T-helper 1 cell treated with Interleukin-12 subunit alpha and Interleukin-12 subunit beta and Interleukin-4 antibody, amounts not matched to agents 30 ng/mL and 1 ng/mL, for 36 hours (primary cell): ENCODE data around the gene RAD21L1. TPM values are rescaled to one million over a fixed set of nuclear protein-coding genes. Genes with fewer than 3 reads are reported as not detected.

Experiments used
- intact Hi-C: fragments of 100-400 bp; cut with micrococcal nuclease; formaldehyde crosslinking; loops from one replicate; pipeline ENCODE4 v1.15.1; 2024
- total RNA-seq: library from RNA; stranded (reverse); gene quantifications from 2 replicates; pipeline ENCODE4 v1.2.3, GENCODE V29; 2022

The RAD21L1 gene
- not detected in 2 replicates for total RNA-seq

DNA sequence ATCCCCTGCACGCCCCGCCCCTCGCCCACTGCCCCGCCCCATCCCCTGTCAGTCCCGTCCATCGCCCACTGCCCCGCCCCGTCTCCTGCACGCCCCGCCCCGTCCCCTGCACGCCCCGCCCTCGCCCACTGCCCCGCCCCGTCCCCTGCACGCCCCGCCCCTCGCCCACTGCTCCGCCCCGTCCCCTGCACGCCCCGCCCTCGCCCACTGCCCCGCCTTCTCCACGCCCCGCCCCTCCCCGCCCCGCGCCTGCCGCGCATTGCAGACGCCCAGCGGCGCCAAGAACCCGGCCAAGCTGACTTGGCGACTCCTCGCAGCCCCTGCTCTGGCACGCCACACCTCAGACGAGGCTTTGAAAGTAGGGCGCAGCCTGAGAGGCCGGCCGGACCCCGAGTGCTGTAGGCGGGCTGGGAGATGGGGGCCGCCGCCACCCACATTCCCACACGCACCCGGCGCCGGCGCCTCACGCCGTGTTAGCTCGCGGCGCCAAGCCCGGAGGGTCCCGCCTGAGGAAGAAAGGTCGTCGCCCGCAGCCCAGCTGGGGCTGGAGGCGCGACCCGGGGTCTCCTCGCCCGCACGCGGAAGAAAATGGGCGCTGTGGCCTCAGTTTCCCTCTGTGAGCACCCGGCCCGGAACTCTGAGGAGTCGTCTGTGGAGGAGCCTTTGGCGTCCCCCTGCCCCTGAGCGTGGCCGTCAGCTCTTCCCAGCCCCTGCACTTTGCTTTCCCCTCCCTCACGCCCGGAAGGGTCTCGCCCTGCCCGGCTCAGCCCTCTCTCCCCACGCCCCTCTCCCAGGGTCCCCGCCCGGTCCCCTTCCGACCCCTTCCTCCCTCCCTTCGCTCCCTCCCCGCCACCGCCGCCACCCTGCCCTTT lies at the start of gene RAD21L1:
TSS of gene RAD21L1 (plus strand) at position 262 of the 872 bp plus-strand sequence. CDS start 2,410 bp downstream, outside the sequence.
- intact Hi-C loops: loop anchor here (1.0 to 5.0 kb wide), 10 partner anchors 13 to 819 kb away; partner anchors contain the start of genes FAM110A, PSMF1, RBCK1 and SNPH

DNA sequence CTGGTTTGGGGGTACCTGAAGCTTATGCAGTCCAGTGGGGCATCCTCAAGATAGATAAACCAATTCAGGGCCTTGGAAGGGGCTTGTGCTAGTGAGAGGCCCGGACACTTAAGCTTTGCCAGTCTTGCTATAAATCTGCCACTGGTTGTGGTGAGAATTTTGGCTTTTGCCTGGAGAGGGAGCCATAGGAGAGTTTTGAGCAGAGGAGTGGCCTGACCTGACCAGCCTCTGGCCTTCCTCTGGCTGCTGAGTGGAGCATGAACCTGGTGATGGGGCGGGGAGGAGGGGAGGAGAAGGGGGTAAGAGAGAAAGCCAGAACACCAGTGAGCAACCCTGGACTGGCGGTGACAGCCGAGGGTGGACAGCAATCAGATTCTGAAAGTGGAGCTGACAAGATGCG lies 48.2 kb upstream of the RAD21L1 start:
- intact Hi-C loops: no loop called here

DNA sequence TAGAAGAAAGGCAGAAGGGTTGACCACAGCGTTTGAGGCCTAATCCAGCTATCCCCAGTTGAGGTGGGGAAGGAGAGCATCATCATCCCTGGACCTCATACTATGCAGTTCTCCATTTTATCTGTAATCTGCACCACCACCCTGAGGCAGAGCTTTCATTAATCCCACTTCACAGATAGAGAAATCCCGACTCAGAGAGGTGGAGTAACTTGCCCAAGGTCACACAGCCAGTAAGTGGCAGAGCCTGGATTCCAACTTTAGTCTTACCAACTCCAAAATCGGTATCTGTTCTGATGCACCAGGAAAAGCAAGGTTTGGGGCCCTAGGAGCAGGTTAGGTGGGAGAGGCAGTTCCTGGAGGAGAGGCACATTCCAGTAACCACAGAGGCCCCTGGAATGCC lies 47.7 kb upstream of the RAD21L1 start:
- intact Hi-C loops: no loop called here

DNA sequence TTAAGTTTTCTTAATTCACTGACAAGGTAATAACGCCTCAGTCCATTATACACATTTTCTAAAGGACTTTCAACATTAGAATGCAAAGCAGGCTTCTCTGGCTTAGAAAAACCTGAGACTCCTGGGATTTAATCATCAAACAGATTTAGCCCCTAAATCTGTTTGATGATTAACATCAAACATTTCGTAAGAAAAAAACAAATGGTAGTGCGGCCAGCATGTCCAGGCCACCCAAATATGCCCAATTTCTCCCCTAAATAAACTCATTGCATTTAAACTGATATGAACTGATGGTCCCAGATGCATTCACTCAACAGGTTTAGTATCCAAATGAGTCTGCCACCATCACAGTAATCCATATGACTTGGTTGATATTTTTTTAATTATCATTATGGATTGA lies 47.2 kb upstream of the RAD21L1 start:
- intact Hi-C loops: no loop called here

- intact Hi-C loops: loop anchor here (10.0 kb wide), 2 partner anchors 206 to 366 kb away; no protein-coding TSS in a partner anchor
Measured at GRCh38 chr20:1180949-1181348, 44.9 kb upstream of the RAD21L1 start.

GRCh38 chr20:1182106-1182505 lies 43.7 kb upstream of the RAD21L1 start:
- intact Hi-C loops: loop anchor here (10.0 kb wide), 2 partner anchors 207 to 367 kb away; no protein-coding TSS in a partner anchor

GRCh38 chr20:1183153-1183552 lies 42.7 kb upstream of the RAD21L1 start:
- intact Hi-C loops: loop anchor here (10.0 kb wide), 2 partner anchors 208 to 368 kb away; no protein-coding TSS in a partner anchor

GRCh38 chr20:1184260-1184637 lies 41.6 kb upstream of the RAD21L1 start:
- intact Hi-C loops: loop anchor here (10.0 kb wide), 2 partner anchors 209 to 369 kb away; no protein-coding TSS in a partner anchor

GRCh38 chr20:1184638-1185315 lies 41.1 kb upstream of the RAD21L1 start, which contains the start of gene TMEM74B:
Gene TMEM74B, minus strand, starts transcription at chr20:1184981. Its CDS starts 1,180 bp downstream, at chr20:1183801.
- intact Hi-C loops: loop anchor here (1.0 to 10.0 kb wide), 3 partner anchors 76 to 370 kb away; no protein-coding TSS in a partner anchor

- intact Hi-C loops: loop anchor here (1.0 to 10.0 kb wide), 3 partner anchors 77 to 371 kb away; no protein-coding TSS in a partner anchor
Measured at GRCh38 chr20:1185316-1185741, 40.5 kb upstream of the RAD21L1 start.

DNA sequence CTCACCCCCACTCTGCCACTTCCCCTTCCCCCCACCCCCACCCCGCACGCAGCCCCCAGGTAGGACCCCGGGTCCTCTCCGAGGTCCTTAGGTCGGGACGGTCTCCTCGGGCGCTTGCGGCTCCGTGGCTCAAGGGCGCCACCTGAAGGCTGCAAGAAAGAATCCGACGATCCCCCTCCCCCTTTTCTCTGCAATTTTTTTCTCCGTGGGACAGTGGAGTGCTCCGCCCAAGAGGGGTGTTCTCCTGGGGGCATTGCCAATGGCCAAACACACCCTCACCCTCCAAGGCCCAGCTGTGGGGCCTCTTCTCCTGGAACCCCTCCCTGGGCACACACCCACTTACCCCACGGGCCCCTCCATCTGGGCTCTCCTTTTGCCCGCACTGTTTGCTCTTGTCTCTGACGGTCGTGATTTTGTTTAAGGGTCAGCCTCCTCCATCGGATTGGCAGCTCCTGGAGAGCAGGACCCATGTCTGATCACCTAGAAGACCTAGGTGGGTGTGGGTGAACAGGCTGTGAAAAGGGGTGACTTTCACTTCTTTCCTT lies 40.0 kb upstream of the RAD21L1 start:
- intact Hi-C loops: loop anchor here (1.0 to 10.0 kb wide), 3 partner anchors 78 to 371 kb away; no protein-coding TSS in a partner anchor

DNA sequence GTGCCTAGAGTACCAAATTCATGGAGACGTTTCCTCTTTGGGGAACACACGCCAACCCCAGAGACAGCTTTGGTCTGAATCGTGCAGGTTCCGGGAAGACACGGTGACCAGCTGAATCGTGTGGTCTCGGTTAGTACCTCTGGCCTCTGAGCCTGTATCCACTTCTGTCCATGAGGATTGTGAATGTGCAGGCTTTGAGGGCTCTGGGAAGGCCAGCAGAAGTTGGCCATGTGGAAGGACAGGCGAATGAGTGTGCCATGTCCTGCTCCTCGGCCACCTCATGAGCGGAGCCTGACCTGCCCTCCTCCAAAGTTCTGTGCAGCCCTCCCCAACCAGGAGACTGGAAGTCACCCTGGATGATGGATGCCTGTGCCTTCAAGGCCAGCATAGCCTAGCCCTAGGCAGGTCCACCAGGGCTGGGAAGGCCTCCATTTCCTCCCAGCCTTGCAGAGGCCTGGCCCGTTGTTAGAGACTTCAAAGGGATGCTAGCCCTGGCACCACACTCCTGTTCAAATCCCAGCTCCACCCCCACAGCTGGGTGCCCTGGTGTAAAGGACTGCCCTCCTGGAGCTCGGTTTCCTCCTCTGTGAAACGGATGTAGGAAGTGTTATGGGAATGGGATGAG lies 39.4 kb upstream of the RAD21L1 start:
- intact Hi-C loops: loop anchor here (10.0 kb wide), 2 partner anchors 212 to 372 kb away; no protein-coding TSS in a partner anchor

DNA sequence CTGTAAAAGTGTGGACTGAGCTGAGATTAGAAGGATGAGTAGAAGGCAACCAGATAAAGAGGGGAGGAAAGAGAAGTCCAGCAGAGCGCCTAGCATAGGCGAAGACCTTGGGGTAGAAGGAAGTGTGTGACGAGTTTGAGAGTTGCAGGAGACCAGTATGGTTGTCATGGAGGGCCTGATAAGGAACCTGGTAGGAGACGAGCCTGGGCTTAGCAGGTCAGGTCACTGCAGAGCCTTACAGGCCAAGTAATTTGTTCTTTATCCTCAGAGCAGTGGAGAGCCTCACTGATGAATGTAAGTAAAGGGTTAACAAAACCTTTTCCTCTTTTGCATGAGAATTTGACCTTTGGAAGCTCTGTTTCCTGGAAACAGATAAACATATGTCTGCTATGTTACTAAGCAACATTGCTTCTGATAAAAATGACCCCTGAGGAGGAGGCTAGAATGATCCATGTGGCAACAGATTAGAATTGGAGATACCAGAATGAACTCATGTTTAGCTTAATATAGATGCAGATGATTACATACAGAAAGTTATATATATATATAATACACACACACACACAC lies 38.2 kb upstream of the RAD21L1 start:
- intact Hi-C loops: loop anchor here (10.0 kb wide), 2 partner anchors 213 to 373 kb away; no protein-coding TSS in a partner anchor

DNA sequence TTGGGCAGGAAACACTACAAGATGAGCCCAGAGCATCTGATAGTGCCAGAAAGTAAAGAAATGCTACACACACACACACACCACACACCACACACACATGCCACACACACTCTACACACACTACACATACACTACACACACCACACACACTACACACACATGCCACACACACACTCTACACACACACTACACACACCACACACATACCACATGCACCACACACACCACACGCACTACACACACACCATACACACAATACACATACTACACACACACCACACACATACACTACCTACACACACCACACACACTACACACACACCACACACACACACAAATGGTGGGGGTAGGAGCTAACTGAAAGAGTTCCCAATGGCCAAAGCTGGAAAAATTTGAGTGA lies 37.5 kb upstream of the RAD21L1 start:
- intact Hi-C loops: loop anchor here (10.0 kb wide), 2 partner anchors 214 to 374 kb away; no protein-coding TSS in a partner anchor

GRCh38 chr20:1189827-1190226 lies 36.0 kb upstream of the RAD21L1 start:
- intact Hi-C loops: loop anchor here (10.0 kb wide), 2 partner anchors 215 to 375 kb away; no protein-coding TSS in a partner anchor

DNA sequence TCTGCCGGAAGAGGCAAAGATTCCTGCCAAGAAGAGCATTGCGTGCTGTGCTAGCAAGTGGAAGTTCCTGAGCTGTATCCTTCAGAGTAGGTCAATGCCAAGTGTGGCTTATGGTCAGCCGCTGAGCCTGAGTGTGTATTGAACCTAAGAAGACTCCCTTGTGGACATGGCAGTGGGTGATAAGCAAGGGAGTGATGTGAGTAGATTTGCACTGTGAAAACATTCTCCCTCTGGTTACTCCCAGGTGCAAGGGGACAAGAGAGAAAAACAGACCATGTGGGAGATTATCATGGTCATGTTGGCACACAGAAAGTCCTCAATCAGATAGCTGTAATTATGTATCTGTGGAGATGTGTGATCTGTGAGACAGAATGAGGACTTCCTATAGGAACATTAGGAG lies 35.0 kb upstream of the RAD21L1 start:
- intact Hi-C loops: no loop called here

GRCh38 chr20:1191299-1191698 lies 34.5 kb upstream of the RAD21L1 start:
- intact Hi-C loops: no loop called here

GRCh38 chr20:1195226-1195625 lies 30.6 kb upstream of the RAD21L1 start:
- intact Hi-C loops: no loop called here

DNA sequence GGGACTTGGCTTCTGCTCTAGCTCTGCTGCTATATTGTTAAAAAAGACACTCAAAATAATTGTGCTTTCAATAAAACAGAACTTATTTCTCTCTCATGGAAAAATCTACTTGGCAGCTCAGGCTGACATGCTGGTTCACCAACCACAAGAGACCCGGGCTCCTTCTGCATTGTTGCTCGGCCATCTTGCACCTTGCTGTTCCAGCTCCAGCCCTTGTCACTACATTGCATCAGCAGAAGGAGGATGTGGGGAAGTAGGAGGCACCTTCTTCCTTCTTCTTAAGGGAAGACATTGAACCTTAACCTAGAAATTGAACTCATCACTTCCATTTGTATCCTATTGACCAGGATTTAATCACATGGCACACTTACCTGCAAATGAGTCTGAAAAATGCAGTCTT lies 29.2 kb upstream of the RAD21L1 start:
- intact Hi-C loops: no loop called here

DNA sequence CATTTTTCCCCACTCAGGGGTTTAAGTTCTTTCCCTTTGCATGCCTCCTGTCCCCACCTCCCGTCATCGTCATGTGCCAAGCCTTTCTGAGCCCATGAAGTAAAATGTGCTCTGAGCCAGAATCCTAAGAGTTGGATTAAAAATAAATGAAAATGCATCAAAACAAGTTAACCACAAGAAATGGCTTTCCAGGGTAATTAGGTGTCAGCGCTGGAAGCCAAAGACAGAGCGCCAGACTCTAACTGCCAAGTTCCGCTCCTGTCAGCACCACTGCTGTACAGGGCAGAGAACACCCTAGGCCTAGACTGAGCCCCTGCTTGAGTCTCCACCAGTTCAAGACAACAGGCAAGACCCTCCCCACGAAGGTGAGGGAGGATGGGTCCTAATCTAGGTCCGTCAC lies 28.0 kb upstream of the RAD21L1 start:
- intact Hi-C loops: no loop called here
